HepG2 (cell line): Measurements from ENCODE around the gene TOM1L2. TPM values are rescaled to one million over a fixed set of nuclear protein-coding genes. Genes with fewer than 3 reads are reported as not detected.

ENCODE experiments used
- MTA1 ChIP-seq: sonication (generic); formaldehyde crosslinking; IDR thresholded peaks from 2 replicates; pipeline ENCODE4 v1.4.0; 2020; ENCODE audit warnings: missing genetic modification reagents, mild to moderate bottlenecking, borderline replicate concordance
- NR2F6 ChIP-seq, 2 experiments: IDR thresholded peaks; 2 replicates each; pipeline ENCODE4 v1.6.1; 2016; ENCODE audit warnings: antibody characterized with exemption in 1 of 2, mild to moderate bottlenecking in 1 of 2
- PHF8 ChIP-seq: sonication (generic); formaldehyde crosslinking; IDR thresholded peaks from 2 replicates; pipeline ENCODE4 v1.5.0; 2020; ENCODE audit warnings: missing genetic modification reagents
- POLR2G ChIP-seq: fragments of 200-400 bp; formaldehyde crosslinking; IDR thresholded peaks from 2 replicates; pipeline ENCODE4 v1.6.1; 2018; ENCODE audit warnings: mild to moderate bottlenecking, low read depth, low read length, moderate library complexity
- THAP11 ChIP-seq: IDR thresholded peaks from 2 replicates; pipeline ENCODE4 v1.6.1; 2016; ENCODE audit warnings: missing biosample characterization, missing genetic modification reagents
- ZNF543 ChIP-seq: sonication (generic); formaldehyde crosslinking; IDR thresholded peaks from 2 replicates; pipeline ENCODE4 v1.4.0; 2020; ENCODE audit warnings: mild to moderate bottlenecking, missing genetic modification reagents
- polyA plus RNA-seq, 8 experiments: library from polyadenylated mRNA; depleted of rRNA in 3 of 8; stranded (reverse) in 7 of 8; unstranded in 1 of 8; fragments of >200 nt; fragmentation: Illumina TruSeq in 4 of 8; extraction: Trizol in 4 of 8; gene quantifications; 2 replicates each; pipeline versions ENCODE4 v1.2.1 to v1.2.3, GENCODE V29; 2011 to 2016; ENCODE audit warnings: low read depth in 4 of 8, missing spikeins in 1 of 8, mixed read lengths in 1 of 8; ENCODE audit not compliant: insufficient read depth in 1 of 8
- total RNA-seq, 5 experiments: library from RNA; depleted of rRNA; stranded (reverse); fragments of >200 nt; fragmentation: Illumina TruSeq; extraction: Trizol; gene quantifications; 2 replicates each; pipeline ENCODE4 v1.2.3, GENCODE V29; 2016; ENCODE audit warnings: low read depth in 1 of 5
- TF ChIP-seq, protein P1 (sequence below): sonication (generic); formaldehyde crosslinking; IDR thresholded peaks from 2 replicates; pipeline ENCODE4 v1.4.0; 2020; ENCODE audit warnings: missing genetic modification reagents, borderline replicate concordance
- TF ChIP-seq, protein P2 (sequence below), 2 experiments: fragments of 450-650 bp in 1 of 2; sonication (generic) in 1 of 2; formaldehyde crosslinking in 1 of 2; IDR thresholded peaks; 2 replicates each; pipeline versions ENCODE4 v1.6.1 to v1.8.0; 2016 to 2022; ENCODE audit warnings: antibody characterized with exemption in 1 of 2, mild to moderate bottlenecking in 1 of 2, missing genetic modification reagents in 1 of 2
- TF ChIP-seq, protein P3 (sequence below): sonication (generic); formaldehyde crosslinking; IDR thresholded peaks from 2 replicates; pipeline ENCODE4 v1.5.1; 2020; ENCODE audit warnings: mild to moderate bottlenecking, missing genetic modification reagents, borderline replicate concordance
- TF ChIP-seq, protein P4 (sequence below): sonication (generic); formaldehyde crosslinking; IDR thresholded peaks from 2 replicates; pipeline ENCODE4 v1.8.0; 2023; ENCODE audit warnings: mild to moderate bottlenecking, missing genetic modification reagents
- TF ChIP-seq, protein P5 (sequence below): IDR thresholded peaks from 2 replicates; pipeline ENCODE4 v1.6.1; 2012; ENCODE audit warnings: inconsistent platforms

The TOM1L2 gene
- total and polyA plus RNA-seq, 2 of the 13 experiments (the other 11 are each of a cell fraction or from before 2014, with no cell fraction given): 4.7 to 7.4 TPM

DNA sequence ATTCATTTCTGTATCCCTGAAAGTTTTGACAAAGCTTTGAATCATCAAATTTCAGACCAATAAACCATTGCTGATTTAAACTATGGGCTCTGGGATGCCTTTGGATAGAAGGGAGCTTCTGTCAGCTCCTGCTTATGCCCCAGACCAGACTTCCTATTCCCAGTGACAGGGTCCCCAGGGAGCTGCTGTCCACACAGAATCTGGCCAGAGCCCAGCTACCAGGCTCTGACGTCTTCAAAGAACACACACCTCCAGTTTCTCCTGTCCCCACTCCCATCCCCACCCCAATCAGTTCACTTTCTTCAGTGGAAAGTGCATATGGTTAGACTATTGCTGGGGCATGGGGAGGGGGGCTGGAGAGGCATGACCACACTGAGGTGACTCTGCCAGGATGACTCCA, 83.8 kb downstream of the TOM1L2 start (continued):
- TF ChIP-seq, protein P1, sequence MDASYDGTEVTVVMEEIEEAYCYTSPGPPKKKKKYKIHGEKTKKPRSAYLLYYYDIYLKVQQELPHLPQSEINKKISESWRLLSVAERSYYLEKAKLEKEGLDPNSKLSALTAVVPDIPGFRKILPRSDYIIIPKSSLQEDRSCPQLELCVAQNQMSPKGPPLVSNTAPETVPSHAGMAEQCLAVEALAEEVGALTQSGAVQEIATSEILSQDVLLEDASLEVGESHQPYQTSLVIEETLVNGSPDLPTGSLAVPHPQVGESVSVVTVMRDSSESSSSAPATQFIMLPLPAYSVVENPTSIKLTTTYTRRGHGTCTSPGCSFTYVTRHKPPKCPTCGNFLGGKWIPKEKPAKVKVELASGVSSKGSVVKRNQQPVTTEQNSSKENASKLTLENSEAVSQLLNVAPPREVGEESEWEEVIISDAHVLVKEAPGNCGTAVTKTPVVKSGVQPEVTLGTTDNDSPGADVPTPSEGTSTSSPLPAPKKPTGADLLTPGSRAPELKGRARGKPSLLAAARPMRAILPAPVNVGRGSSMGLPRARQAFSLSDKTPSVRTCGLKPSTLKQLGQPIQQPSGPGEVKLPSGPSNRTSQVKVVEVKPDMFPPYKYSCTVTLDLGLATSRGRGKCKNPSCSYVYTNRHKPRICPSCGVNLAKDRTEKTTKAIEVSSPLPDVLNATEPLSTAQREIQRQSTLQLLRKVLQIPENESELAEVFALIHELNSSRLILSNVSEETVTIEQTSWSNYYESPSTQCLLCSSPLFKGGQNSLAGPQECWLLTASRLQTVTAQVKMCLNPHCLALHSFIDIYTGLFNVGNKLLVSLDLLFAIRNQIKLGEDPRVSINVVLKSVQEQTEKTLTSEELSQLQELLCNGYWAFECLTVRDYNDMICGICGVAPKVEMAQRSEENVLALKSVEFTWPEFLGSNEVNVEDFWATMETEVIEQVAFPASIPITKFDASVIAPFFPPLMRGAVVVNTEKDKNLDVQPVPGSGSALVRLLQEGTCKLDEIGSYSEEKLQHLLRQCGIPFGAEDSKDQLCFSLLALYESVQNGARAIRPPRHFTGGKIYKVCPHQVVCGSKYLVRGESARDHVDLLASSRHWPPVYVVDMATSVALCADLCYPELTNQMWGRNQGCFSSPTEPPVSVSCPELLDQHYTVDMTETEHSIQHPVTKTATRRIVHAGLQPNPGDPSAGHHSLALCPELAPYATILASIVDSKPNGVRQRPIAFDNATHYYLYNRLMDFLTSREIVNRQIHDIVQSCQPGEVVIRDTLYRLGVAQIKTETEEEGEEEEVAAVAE: no peak
- no peak for TF ChIP-seq THAP11
- TF ChIP-seq NR2F6 (IDR thresholded peaks at IDR 0.05): no peak
- TF ChIP-seq NR2F6 (CRISPR knock-in tag; IDR thresholded peaks at IDR 0.05): no peak
- TF ChIP-seq, protein P2, sequence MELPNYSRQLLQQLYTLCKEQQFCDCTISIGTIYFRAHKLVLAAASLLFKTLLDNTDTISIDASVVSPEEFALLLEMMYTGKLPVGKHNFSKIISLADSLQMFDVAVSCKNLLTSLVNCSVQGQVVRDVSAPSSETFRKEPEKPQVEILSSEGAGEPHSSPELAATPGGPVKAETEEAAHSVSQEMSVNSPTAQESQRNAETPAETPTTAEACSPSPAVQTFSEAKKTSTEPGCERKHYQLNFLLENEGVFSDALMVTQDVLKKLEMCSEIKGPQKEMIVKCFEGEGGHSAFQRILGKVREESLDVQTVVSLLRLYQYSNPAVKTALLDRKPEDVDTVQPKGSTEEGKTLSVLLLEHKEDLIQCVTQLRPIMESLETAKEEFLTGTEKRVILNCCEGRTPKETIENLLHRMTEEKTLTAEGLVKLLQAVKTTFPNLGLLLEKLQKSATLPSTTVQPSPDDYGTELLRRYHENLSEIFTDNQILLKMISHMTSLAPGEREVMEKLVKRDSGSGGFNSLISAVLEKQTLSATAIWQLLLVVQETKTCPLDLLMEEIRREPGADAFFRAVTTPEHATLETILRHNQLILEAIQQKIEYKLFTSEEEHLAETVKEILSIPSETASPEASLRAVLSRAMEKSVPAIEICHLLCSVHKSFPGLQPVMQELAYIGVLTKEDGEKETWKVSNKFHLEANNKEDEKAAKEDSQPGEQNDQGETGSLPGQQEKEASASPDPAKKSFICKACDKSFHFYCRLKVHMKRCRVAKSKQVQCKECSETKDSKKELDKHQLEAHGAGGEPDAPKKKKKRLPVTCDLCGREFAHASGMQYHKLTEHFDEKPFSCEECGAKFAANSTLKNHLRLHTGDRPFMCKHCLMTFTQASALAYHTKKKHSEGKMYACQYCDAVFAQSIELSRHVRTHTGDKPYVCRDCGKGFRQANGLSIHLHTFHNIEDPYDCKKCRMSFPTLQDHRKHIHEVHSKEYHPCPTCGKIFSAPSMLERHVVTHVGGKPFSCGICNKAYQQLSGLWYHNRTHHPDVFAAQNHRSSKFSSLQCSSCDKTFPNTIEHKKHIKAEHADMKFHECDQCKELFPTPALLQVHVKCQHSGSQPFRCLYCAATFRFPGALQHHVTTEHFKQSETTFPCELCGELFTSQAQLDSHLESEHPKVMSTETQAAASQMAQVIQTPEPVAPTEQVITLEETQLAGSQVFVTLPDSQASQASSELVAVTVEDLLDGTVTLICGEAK (IDR thresholded peaks at IDR 0.05): no peak
- TF ChIP-seq, protein P2 (CRISPR knock-in tag; IDR thresholded peaks at IDR 0.05): no peak
- TF ChIP-seq PHF8: no peak
- TF ChIP-seq, protein P3, sequence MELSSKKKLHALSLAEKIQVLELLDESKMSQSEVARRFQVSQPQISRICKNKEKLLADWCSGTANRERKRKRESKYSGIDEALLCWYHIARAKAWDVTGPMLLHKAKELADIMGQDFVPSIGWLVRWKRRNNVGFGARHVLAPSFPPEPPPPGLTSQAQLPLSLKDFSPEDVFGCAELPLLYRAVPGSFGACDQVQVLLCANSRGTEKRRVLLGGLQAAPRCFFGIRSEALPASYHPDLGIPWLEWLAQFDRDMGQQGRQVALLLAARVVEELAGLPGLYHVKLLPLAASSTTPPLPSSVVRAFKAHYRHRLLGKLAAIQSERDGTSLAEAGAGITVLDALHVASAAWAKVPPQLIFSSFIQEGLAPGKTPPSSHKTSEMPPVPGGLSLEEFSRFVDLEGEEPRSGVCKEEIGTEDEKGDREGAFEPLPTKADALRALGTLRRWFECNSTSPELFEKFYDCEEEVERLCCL (CRISPR knock-in tag): no peak
- TF ChIP-seq MTA1: no peak
- no peak for TF ChIP-seq POLR2G
- no peak for TF ChIP-seq ZNF543 (CRISPR knock-in tag)
- TF ChIP-seq, protein P4, sequence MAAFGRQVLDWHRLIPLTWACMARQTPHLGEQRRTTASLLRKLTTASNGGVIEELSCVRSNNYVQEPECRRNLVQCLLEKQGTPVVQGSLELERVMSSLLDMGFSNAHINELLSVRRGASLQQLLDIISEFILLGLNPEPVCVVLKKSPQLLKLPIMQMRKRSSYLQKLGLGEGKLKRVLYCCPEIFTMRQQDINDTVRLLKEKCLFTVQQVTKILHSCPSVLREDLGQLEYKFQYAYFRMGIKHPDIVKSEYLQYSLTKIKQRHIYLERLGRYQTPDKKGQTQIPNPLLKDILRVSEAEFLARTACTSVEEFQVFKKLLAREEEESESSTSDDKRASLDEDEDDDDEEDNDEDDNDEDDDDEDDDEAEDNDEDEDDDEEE (CRISPR knock-in tag): no peak
- TF ChIP-seq, protein P5, sequence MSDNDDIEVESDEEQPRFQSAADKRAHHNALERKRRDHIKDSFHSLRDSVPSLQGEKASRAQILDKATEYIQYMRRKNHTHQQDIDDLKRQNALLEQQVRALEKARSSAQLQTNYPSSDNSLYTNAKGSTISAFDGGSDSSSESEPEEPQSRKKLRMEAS: no peak
